ENCODE results near the gene CFAP210.

GRCh38 chr2:169692718-169693117 is 1.5 kb downstream of the CFAP210 start:
- TF ChIP-seq CTCF (IDR thresholded peaks at IDR 0.05; ENCODE audit: borderline replicate concordance, extremely low read depth, low read length, poor library complexity, severe bottlenecking) (no peak), EZH2 (IDR thresholded peaks at IDR 0.05; ENCODE audit: borderline replicate concordance, low read depth, low read length, severe bottlenecking) (no peak)
